Measurements from ENCODE around the gene TCAF1.

GRCh38 chr7:143849785-143850479, 52.0 kb downstream of the TCAF1 start:
- TF ChIP-seq CTCF (conservative IDR thresholded peaks at IDR 0.05 in 1 of 2, IDR thresholded peaks at IDR 0.05 in 1 of 2; ENCODE audit: extremely low read depth in 1 of 2, insufficient read depth in 1 of 2, low read depth in 1 of 2, low read length in 2 of 2) (no peak), EZH2 (IDR thresholded peaks at IDR 0.05; ENCODE audit: borderline replicate concordance, low read length) (no peak)

All from mammary epithelial cell (primary cell).